Omental fat pad (tissue), 4 donors: ENCODE measurements around the gene NTSR1. TPM values are rescaled to one million over a fixed set of nuclear protein-coding genes. Genes with fewer than 3 reads are reported as not detected.

ENCODE experiments used
- ATAC-seq: fragments of 150-250 bp; one replicate; pipeline ENCODE4 v1.9.1; 2016; ENCODE audit warnings: mild to moderate bottlenecking, moderate library complexity; ENCODE audit not compliant: low FRiP score
- DNase-seq: peaks from one replicate; pipeline ENCODE4 v3.0.0-alpha.2; 2019; ENCODE audit warnings: low spot score
- CTCF ChIP-seq, 3 donors: fragments of 450-650 bp; IDR thresholded peaks; one replicate each; pipeline ENCODE4 v1.5.1; 2016 to 2017; ENCODE audit warnings: antibody characterized with exemption in 3 of 3, mild to moderate bottlenecking in 3 of 3, moderate library complexity in 2 of 3
- total RNA-seq, 4 donors: library from RNA; depleted of rRNA; stranded (reverse); fragments of >200 nt; gene quantifications; one replicate each; pipeline ENCODE4 v1.1.0, GENCODE V29; 2016

The NTSR1 gene
- total RNA-seq, 4 donors from 2014 or later: 0.24 to 0.25 TPM; not detected in 2

GRCh38 chr20:62782149-62782892 is 73.7 kb downstream of the NTSR1 start:
- no peak for TF ChIP-seq CTCF (IDR thresholded peaks at IDR 0.05)
- no peak for ATAC-seq
- DNase-seq: no peak

GRCh38 chr20:62782893-62783278 is 74.2 kb downstream of the NTSR1 start:
- ATAC-seq: no peak
- DNase-seq: no peak
- TF ChIP-seq CTCF (IDR thresholded peaks at IDR 0.05): no peak

GRCh38 chr20:62784497-62784896 is 75.9 kb downstream of the NTSR1 start:
- no peak for TF ChIP-seq CTCF (IDR thresholded peaks at IDR 0.05)
- ATAC-seq (no peak), DNase-seq (no peak)

- DNase-seq (no peak), ATAC-seq (no peak)
- no peak for TF ChIP-seq CTCF (IDR thresholded peaks at IDR 0.05)
These were observed 76.8 kb downstream of the NTSR1 start for GRCh38 chr20:62785393-62785792.

- TF ChIP-seq CTCF (IDR thresholded peaks at IDR 0.05): no peak
- no peak for ATAC-seq
- DNase-seq: no peak
These were observed 77.5 kb downstream of the NTSR1 start for GRCh38 chr20:62786157-62786556.

- no peak for ATAC-seq
These were observed 78.7 kb downstream of the NTSR1 start for GRCh38 chr20:62787321-62787720.

More at GRCh38 chr20:62787321-62787720, 78.7 kb downstream of the NTSR1 start:
- DNase-seq: no peak
- no peak for TF ChIP-seq CTCF (IDR thresholded peaks at IDR 0.05)
